Activated gamma-delta T cell (primary cell): ENCODE results near the gene SLC16A13.
A peak's percentile ranks its signal among the peaks of the same experiment; 100 is the strongest.
"Not testable (repeated sequence)": the region's sequence is repeated elsewhere in the genome, so short reads cannot be mapped to it uniquely, and the experiment has no call there.

Experiments used
- DNase-seq: peaks from one replicate; lab custom pipeline; 2025; lab: John Stamatoyannopoulos, UW
- total RNA-seq, 2 donors: gene quantifications; one replicate each; lab custom pipeline; 2026; lab: John Stamatoyannopoulos, UW

The SLC16A13 gene
- total RNA-seq, result 4.6 reads per million in 2 donors

- peak; percentile 92 for DNase-seq
Observed at GRCh38 chr17:7035591-7036368, at the start of gene SLC16A13. Gene SLC16A13, plus strand, starts transcription at chr17:7036015. Its CDS starts 368 bp downstream, at chr17:7036383.

GRCh38 chr17:6986676-6987075, 49.1 kb upstream of the SLC16A13 start:
- no peak for DNase-seq

- DNase-seq, result no peak
Observed at GRCh38 chr17:6989779-6990178, 46.0 kb upstream of the SLC16A13 start.

DNA sequence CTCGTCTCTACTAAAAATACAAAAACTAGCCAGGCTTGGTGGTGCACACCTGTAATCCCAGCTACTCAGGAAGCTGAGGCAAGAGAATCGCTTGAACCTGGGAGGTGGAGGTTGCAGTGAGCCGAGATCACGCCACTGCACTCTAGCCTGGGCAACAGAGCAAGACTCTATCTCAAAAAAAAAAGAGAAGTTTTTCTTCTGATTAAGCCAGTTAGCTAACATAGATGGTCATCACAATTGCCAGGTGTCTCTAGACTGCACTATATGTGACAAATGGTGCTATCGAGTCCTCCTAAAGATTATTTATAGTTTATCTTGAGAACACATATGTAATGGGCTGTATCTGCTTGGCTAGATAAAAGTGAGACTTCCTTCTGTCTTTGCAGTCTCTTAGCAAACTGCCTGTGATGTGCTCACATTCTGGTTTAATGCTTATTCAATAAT, 42.2 kb upstream of the SLC16A13 start:
- not testable (repeated sequence) for DNase-seq

GRCh38 chr17:6994118-6994598, 41.7 kb upstream of the SLC16A13 start:
- no peak for DNase-seq

- DNase-seq, result no peak
Observed at GRCh38 chr17:6994666-6995256, 41.1 kb upstream of the SLC16A13 start.

- DNase-seq, result no peak
Observed at GRCh38 chr17:6995500-6996255, 40.1 kb upstream of the SLC16A13 start, which contains the start of gene ALOX12. Gene ALOX12, plus strand, starts transcription at chr17:6996049. Its CDS starts 69 bp downstream, at chr17:6996118.

DNA sequence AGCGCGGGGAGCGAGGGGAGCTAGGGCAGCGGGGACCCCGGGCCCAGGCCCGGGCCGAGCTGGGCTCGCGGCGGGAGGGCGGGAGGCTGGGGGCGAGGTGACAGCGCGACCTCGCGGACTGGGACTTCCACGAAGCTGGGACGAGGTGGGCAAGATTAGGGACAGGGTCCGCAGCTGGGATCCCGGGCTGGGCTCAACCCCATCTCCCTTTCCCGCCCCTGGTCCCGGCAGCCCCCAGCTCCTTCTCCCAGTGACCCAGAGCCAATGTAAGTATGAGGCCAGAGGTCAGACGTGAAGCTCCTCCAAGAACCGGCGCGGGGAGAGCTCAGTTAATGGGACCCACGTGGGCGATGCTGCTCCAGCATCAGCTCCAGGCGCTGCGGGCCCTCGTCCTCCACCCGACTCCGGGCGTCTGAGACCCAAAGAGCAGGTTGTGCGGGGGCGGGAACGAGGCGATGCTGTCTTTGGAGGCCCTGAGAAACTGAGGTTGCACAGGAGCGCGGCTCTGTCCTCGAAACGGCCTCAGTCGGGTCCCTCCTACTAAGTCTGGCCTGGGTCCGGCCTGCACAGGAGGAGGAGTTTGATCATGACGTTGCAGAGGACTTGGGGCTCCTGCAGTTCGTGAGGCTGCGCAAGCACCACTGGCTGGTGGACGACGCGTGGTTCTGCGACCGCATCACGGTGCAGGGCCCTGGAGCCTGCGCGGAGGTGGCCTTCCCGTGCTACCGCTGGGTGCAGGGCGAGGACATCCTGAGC, 39.4 kb upstream of the SLC16A13 start:
- DNase-seq, result no peak

- DNase-seq, result no peak
Observed at GRCh38 chr17:6997171-6997570, 38.6 kb upstream of the SLC16A13 start.

GRCh38 chr17:6998855-6999508, 36.8 kb upstream of the SLC16A13 start:
- DNase-seq, result no peak

- DNase-seq, result no peak
Observed at GRCh38 chr17:7001318-7001961, 34.4 kb upstream of the SLC16A13 start.

DNA sequence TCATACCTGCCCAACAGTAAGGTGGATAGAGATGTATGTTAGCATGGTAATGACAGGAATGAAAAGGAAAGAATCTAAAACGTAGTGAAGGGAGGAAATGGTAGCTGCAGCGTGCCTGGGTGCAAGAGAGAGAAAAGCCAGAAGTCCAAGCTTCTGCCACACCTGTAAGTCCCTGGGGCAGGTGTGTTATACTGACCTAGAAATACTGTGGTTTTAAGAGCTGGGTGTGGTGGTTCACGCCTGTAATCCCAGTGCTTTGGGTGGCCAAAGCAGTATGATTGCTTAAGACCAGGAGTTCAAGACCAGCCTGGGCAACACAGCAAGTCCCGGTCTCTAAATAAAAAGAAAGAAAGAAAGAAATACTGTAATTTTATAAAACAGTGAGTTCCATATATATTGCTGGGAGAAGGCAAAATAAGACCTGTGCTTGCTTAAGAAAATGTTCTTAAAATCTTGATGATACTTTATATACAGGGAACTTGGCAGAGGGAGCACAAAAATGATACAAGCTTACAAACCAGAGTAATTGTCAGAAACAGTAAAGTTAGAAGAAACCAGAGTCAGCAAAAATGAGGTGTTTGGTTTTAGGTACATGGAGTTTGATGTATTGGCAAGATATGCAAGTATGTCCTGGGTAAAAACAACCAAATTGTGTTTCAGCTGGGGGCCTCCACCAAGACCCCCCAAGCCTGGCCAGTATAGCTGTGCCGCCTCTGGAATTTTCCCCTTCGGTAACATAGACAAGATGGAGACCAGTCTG, 33.3 kb upstream of the SLC16A13 start:
- DNase-seq, result no peak

DNA sequence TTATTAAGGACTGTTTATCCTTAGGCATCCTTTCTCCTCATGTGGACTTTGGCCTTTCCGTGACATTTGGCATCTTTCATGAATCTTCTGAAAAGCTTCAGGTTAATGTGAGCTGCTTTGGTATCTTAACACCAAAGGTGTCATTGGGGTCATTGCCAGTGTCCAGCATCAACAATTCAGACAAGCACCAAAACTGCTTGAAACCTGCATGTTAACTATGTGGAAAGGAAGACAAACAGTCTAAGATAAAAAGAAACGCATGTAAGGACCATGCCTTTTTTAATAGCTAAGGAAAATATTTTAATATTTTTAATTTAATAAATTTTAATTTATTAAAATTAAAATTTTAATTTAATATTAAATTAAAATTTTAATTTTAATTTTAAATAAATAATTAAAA, 32.1 kb upstream of the SLC16A13 start:
- DNase-seq, result no peak

DNA sequence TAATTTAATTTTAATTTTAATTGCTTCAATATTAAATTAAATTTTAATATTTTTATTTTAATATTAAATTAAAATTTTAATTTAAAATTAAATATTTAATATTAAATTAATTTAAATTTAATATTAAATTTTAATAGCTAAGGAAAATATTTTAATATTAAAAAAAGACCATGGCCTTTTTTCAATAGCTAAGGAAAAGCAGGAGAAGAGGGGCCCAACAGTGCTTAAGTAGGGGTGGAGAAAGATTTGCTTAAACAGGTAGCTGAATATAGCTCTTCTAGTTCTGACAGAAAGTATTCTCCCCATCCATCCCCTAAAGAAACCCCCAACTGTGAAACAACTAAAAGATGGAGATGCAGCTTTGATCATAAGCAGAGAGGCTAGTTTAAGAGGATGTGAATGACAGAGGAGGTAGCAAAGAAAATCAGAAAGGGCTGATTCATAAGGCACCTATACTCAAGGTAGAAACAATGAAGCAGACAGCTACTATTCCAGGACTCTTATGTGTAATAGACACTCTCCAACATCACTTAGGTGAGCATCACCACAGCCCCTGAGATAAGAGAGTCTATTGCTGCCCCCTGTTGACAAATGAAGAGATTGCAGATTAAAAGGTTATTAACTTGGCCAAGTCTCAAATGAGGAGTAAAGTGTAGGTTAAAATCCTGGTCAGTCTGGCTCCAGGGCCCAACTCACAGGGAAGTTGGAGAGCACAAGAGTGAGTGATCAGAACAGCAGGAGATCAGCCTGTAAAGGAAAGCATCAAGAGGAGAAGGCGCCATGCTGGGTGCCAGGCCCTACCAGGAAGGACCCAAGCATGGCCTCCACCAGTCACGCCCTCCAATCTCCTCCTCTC, 31.2 kb upstream of the SLC16A13 start:
- DNase-seq, result no peak

- no peak for DNase-seq
Observed at GRCh38 chr17:7005716-7006115, 30.1 kb upstream of the SLC16A13 start.

GRCh38 chr17:7007143-7007542, 28.7 kb upstream of the SLC16A13 start:
- DNase-seq, result no peak

DNA sequence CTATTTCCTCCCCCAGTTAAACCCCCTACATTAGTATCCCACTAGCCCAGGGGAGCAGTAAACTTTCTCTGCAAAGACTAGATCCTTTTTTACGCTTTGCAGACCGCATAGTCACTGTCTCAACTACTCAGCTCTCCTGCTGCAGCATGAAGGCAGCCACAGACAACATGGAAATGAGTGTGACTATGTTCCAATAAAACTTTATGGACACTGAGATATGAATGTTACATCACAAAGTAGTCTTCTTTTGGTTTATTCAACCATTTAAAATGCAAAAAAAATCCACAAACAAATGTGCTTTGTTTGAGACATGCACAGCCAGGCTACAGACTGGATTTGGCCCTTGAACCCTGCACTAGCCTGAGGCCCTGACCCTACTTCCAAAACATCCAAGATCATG, 25.3 kb upstream of the SLC16A13 start:
- DNase-seq, result no peak

GRCh38 chr17:7011415-7011814, 24.4 kb upstream of the SLC16A13 start:
- no peak for DNase-seq

DNA sequence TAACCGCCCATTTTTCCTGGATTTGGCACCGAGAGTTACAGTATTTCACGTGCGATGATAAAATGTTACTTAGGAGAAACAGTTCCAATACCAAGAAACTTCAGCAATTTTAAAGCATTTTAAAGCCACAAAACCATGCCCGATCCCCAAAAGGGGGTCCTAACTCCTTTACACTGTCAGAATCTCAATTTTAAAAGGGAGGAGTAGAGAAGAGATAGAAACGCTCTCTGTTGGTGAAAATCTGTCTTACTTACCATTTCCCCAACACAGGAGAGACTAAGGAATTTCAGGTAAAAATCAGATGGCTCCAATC, 23.9 kb upstream of the SLC16A13 start:
- no peak for DNase-seq
